WERI-Rb-1 (cell line): ENCODE measurements around the gene SLC25A13.
"Not testable (repeated sequence)": the region's sequence is repeated elsewhere in the genome, so short reads cannot be mapped to it uniquely, and the experiment has no call there.

Experiments used
- DNase-seq: peaks from one replicate; pipeline ENCODE4 v3.0.0-alpha.2; 2020
- H3K27ac ChIP-seq: fragments of 250-450 bp; sonication (Bioruptor Pico); 2 replicates; pipeline ENCODE4 v1.5.1; 2020; ENCODE audit warnings: mild to moderate bottlenecking, moderate library complexity
- H3K27me3 ChIP-seq: fragments of 250-450 bp; sonication (Bioruptor Pico); 2 replicates; pipeline ENCODE4 v1.5.1; 2021; ENCODE audit warnings: mild to moderate bottlenecking, low read depth, moderate library complexity; ENCODE audit not compliant: insufficient read depth, severe bottlenecking
- H3K36me3 ChIP-seq: fragments of 250-450 bp; sonication (Bioruptor Pico); 2 replicates; pipeline ENCODE4 v1.5.1; 2020; ENCODE audit warnings: mild to moderate bottlenecking, moderate library complexity
- H3K4me3 ChIP-seq: 2 replicates; pipeline ENCODE4 v1.5.1; 2011; ENCODE audit warnings: low read depth, mild to moderate bottlenecking, control low read depth, low read length
- H3K9me3 ChIP-seq: fragments of 250-450 bp; sonication (Bioruptor Pico); 2 replicates; pipeline ENCODE4 v1.5.1; 2021; ENCODE audit warnings: mild to moderate bottlenecking, moderate library complexity; ENCODE audit not compliant: severe bottlenecking
- TF ChIP-seq, protein P1 (sequence below): IDR thresholded peaks from 2 replicates; pipeline ENCODE4 v1.5.1; 2011; ENCODE audit warnings: low read depth, mild to moderate bottlenecking, control low read depth, inconsistent platforms, low read length

Gene SLC25A13

DNA sequence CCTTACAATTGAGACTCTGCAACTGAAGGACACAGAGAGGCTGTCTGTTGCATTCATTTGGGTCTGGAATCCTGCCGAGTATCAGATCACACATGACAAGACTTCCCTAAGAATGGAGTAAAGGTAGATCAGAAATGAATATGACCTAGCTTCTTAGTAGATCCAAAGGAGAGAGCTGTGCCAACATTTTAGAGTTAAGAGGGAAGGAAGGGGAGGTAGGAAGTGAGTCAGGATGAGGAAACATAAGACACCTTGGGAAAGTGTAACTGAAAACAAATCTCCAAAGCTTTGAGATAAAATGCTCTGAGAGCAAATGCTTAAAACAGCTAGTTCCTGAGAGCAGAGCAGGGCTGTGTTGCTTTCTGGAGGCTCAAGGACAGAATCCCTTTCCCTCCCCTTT, 6.1 kb upstream of the SLC25A13 start:
- no peaks in the 10 kb centered on the region for H3K27me3 ChIP-seq
- H3K27ac ChIP-seq, result no peak overlapping the region
- H3K4me3 ChIP-seq, result no peak overlapping the region
- no peak for DNase-seq
- H3K36me3 ChIP-seq, result no peaks in the 10 kb centered on the region
- TF ChIP-seq, protein P1, sequence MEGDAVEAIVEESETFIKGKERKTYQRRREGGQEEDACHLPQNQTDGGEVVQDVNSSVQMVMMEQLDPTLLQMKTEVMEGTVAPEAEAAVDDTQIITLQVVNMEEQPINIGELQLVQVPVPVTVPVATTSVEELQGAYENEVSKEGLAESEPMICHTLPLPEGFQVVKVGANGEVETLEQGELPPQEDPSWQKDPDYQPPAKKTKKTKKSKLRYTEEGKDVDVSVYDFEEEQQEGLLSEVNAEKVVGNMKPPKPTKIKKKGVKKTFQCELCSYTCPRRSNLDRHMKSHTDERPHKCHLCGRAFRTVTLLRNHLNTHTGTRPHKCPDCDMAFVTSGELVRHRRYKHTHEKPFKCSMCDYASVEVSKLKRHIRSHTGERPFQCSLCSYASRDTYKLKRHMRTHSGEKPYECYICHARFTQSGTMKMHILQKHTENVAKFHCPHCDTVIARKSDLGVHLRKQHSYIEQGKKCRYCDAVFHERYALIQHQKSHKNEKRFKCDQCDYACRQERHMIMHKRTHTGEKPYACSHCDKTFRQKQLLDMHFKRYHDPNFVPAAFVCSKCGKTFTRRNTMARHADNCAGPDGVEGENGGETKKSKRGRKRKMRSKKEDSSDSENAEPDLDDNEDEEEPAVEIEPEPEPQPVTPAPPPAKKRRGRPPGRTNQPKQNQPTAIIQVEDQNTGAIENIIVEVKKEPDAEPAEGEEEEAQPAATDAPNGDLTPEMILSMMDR, result no peak
- no peaks in the 10 kb centered on the region for H3K9me3 ChIP-seq

DNA sequence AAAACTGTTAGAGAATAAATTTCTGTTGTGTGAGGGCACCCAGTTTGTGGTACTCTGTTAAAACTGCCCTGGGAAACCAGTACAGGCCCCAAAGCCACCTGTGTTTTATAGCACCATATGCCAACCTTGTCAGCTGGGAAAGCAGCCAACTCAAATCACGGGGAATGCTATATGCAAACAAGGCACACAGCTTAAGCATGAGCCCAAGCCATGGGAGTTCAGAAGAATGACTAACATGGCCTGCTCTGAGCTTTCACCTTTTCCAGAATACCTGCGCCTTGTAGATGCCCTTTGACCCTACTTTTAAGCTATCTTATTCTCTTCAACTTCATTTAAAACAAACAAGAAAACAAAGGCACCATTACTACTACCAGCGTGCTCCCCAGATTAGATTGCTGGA, 5.5 kb upstream of the SLC25A13 start:
- H3K4me3 ChIP-seq, result no peak overlapping the region
- TF ChIP-seq, protein P1, result no peak
- DNase-seq, result no peak
- H3K27me3 ChIP-seq, result no peaks in the 10 kb centered on the region
- H3K27ac ChIP-seq, result no peak overlapping the region
- no peaks in the 10 kb centered on the region for H3K36me3 ChIP-seq
- H3K9me3 ChIP-seq, result no peaks in the 10 kb centered on the region

DNA sequence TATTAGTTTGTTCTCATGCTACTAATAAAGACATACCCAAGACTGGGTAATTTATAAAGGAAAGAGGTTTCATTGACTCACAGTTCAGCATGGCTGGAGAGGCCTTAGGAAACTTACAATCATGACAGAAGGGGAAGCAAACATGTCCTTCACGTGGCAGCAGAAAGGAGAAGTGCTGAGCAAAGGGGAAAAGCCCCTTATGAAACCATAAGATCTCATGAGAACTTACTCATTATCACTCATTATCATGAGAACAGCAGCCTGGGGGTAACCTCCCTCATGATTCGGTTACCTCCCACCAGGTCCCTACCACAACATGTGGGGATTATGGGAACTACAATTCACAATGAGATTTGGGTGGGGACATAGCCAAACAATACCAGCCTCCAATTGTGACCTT, 4.9 kb upstream of the SLC25A13 start:
- DNase-seq, H3K36me3 ChIP-seq, H3K9me3 ChIP-seq, H3K4me3 ChIP-seq, H3K27me3 ChIP-seq, H3K27ac ChIP-seq: not testable (repeated sequence)

DNA sequence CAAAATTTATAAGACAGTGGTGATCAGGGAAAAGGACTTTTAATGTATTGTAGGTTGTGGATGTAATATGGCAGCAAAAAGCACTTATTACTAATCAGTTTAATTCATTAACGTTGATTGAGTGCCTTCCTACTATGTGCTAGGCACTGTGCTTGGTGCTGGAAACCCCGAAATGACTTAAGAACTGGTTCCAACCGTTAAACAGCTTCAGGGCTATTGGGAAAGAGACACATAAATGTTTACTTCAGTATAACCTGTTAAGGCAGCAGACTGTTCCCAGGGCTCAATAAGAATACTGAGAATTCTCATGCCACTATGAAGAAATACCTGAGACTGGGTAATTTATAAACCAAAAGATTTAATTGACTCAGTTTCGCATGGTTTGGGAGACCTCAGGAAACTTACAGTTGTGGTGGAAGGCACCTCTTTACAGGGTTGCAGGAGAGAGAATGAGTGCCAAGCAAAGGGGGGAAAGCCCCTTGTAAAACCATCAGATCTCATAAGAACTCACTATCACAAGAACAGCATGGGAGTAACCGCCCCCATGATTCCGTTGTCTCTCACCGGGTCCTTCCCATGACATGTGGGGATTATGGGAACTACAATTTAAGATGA, 1.1 kb upstream of the SLC25A13 start:
- Histone ChIP-seq H3K36me3 (peaks cover 5% of the 10 kb centered on the region; the same call in 1 of the 2 replicates), H3K9me3 (no peaks in the 10 kb centered on the region), H3K4me3 (peak overlapping the region; percentile 91), H3K27ac (peak overlapping the region; percentile 96), H3K27me3 (no peaks in the 10 kb centered on the region)
- DNase-seq, result no peak
- TF ChIP-seq, protein P1, result no peak

DNA sequence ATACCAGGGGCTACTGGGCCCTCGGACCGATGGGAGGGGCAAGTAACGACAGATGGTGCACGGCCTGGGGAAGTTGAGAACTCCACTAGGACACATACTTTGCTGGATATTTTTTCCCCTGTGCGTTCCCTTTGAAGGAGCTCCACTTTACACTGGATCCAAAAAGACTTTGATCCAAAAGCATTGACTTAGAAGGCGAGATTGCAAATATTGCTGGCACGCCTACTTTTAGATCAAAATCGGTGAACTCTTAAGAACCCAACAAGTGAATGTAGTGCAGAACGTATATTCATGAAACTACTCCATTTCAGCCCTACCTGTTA, 436 bp upstream of the SLC25A13 start:
- TF ChIP-seq, protein P1, result no peak
- Histone ChIP-seq H3K9me3 (no peaks in the 10 kb centered on the region), H3K4me3 (peak overlapping the region; percentile 91), H3K27me3 (no peaks in the 10 kb centered on the region), H3K27ac (peak overlapping the region; percentile 96), H3K36me3 (peaks cover 5% of the 10 kb centered on the region; the same call in 1 of the 2 replicates)
- no peak for DNase-seq

DNA sequence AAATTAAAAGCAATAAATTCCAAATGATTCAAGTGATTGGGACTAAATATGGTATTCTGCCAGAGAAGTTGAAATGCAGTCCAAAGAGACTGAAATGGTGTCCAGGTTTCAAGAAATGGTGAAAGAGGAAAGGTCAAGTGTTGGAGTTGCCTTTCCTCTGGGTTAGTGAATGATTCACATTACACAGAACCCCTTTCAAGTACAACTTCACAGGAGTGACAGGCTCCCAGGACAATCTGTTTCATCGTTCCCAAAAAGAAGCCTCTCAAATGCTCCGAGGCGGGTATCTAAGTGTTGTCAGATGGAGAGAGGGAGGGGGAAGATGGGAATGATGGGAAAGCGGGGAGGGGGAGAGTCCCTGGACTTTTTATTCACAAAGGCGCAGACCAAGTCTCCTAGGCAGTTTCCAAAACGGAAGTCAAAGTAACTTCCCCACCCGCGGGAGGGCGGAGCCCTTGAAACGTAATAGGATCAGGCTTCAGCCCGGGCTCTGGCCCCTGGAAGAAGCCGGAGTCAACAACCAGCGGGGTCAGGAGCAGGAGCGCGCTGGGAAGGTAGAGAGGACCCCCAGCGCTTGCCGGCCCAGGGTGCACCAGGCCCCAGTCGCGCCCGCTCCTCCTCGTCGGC, 754 bp downstream of the SLC25A13 start:
- Histone ChIP-seq H3K4me3 (peak overlapping the region; percentile 91), H3K36me3 (peaks cover 5% of the 10 kb centered on the region; the same call in 1 of the 2 replicates)

More for the DNA sequence above, 754 bp downstream of the SLC25A13 start:
- DNase-seq, result peak; percentile 88
- TF ChIP-seq, protein P1, result no peak
- Histone ChIP-seq H3K9me3 (no peaks in the 10 kb centered on the region), H3K27me3 (no peaks in the 10 kb centered on the region), H3K27ac (peak overlapping the region; percentile 96)
